CD4-positive, alpha-beta memory T cell (primary cell): ENCODE results near the gene IKZF1. TPM values are rescaled to one million over a fixed set of nuclear protein-coding genes. Genes with fewer than 3 reads are reported as not detected.

ENCODE experiments used
- CTCF ChIA-PET: fragments of 350-600 bp; sonication (Branson Sonifier 250); formaldehyde crosslinking; loops from one replicate; lab custom pipeline; 2021; ENCODE audit warnings: inconsistent platforms; ENCODE audit not compliant: partially characterized antibody; lab: Charles Lee
- POLR2A ChIA-PET: fragments of 350-600 bp; sonication (Branson Sonifier 250); formaldehyde crosslinking; loops from one replicate; lab custom pipeline; 2021; ENCODE audit not compliant: partially characterized antibody; lab: Charles Lee
- DNase-seq, 5 donors: peaks; one replicate each; pipeline versions ENCODE4 v3.0.0 to v3.0.0-alpha.2; 2020 to 2022; ENCODE audit warnings: mixed read lengths in 1 of 5
- H3K27ac ChIP-seq: one replicate; pipeline ENCODE4 v1.7.0; 2013; ENCODE audit warnings: low read depth, low read length
- H3K27me3 ChIP-seq: 2 replicates; pipeline ENCODE4 v1.7.0; 2013; ENCODE audit warnings: mild to moderate bottlenecking, low read length, moderate library complexity; ENCODE audit not compliant: insufficient read depth
- H3K36me3 ChIP-seq: 2 replicates; pipeline ENCODE4 v1.7.0; 2013; ENCODE audit warnings: mild to moderate bottlenecking, low read length, moderate library complexity; ENCODE audit not compliant: insufficient read depth
- H3K4me1 ChIP-seq: 2 replicates; pipeline ENCODE4 v1.7.0; 2013; ENCODE audit warnings: mild to moderate bottlenecking, low read length, moderate library complexity; ENCODE audit not compliant: insufficient read depth
- H3K4me3 ChIP-seq, 2 donors: one replicate each; pipeline ENCODE4 v1.7.0; 2013; ENCODE audit warnings: low read length in 2 of 2, mild to moderate bottlenecking in 1 of 2
- H3K9me3 ChIP-seq, 2 donors: one replicate each; pipeline ENCODE4 v1.7.0; 2013; ENCODE audit warnings: low read length in 2 of 2, control low read depth in 1 of 2; ENCODE audit not compliant: control insufficient read depth in 1 of 2
- H3K27ac Mint-ChIP-seq, 7 donors: one replicate each; pipeline ENCODE4 v1.8.0; 2020 to 2021; ENCODE audit warnings: mixed read lengths in 7 of 7, mild to moderate bottlenecking in 6 of 7, inconsistent platforms in 3 of 7, moderate library complexity in 3 of 7
- H3K27me3 Mint-ChIP-seq, 2 donors: one replicate each; pipeline ENCODE4 v1.8.0; 2020 to 2021; ENCODE audit warnings: mixed read lengths in 2 of 2
- H3K36me3 Mint-ChIP-seq, 2 donors: one replicate each; pipeline ENCODE4 v1.8.0; 2020 to 2021; ENCODE audit warnings: mixed read lengths in 2 of 2, inconsistent platforms in 1 of 2, mild to moderate bottlenecking in 1 of 2
- H3K4me1 Mint-ChIP-seq, 4 donors: one replicate each; pipeline ENCODE4 v1.8.0; 2020 to 2021; ENCODE audit warnings: mixed read lengths in 4 of 4, mild to moderate bottlenecking in 1 of 4
- H3K4me3 Mint-ChIP-seq, 8 donors: one replicate each; pipeline ENCODE4 v1.8.0; 2020 to 2021; ENCODE audit warnings: mixed read lengths in 8 of 8, mild to moderate bottlenecking in 7 of 8, moderate library complexity in 6 of 8, inconsistent platforms in 3 of 8
- H3K9me3 Mint-ChIP-seq, 8 donors: one replicate each; pipeline ENCODE4 v1.8.0; 2020 to 2021; ENCODE audit warnings: mixed read lengths in 8 of 8, mild to moderate bottlenecking in 5 of 8, inconsistent platforms in 3 of 8, moderate library complexity in 1 of 8
- intact Hi-C: fragments of 100-400 bp; cut with micrococcal nuclease; formaldehyde crosslinking; loops from one replicate; pipeline ENCODE4 v1.15.1; 2023
- polyA plus RNA-seq, 2 donors: library from polyadenylated mRNA; unstranded; fragments of 300-500 nt; fragmentation: Illumina TruSeq; gene quantifications; one replicate each; pipeline ENCODE4 v1.2.3, GENCODE V29; 2021
- total RNA-seq, 2 experiments: library from RNA; stranded (reverse); gene quantifications; one replicate each; pipeline ENCODE4 v1.2.3, GENCODE V29; 2021

IKZF1 gene
- total and polyA plus RNA-seq, 4 experiments from 2014 or later = 116 to 479 (median 381) TPM

DNA sequence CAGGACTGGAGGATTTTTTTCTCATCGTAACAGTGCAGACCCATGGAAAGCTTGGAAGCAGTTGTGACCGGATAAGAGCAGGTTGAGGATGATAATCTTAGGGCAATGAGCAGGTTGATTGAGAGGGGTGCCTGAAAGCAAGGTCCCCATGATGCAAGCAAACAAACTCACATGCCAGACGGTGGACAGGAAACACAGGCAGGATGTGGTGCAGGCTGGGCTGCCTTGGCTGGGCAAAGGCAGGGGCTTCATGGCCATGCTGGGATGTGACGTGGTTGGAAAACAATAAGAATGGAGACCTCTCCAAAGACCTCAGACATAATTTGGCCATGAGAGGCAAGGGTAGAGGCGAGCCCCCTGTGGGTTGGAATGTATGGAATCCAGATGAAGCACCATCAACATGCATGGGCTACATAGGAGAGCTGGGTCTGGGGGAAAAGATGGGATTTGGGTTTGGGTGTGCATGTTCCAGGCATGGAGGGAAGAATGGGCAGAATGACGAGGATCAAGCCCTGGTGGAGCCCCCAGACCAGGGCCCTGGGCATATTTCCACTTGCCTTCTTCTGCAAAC, 58.3 kb downstream of the IKZF1 start:
- intact Hi-C loops = no loop called here
- peak; percentile 53 to 81 (median 64) for DNase-seq
- Mint-ChIP-seq H3K4me3 (peak overlapping the region; percentile 37 to 89 (median 71)), H3K27me3 (no peaks in the 10 kb centered on the region), H3K9me3 (peaks cover 0 to 3% (median 0%) of the 10 kb centered on the region in 8 donors), H3K36me3 (peaks cover 77 to 88% of the 10 kb centered on the region in 2 donors), H3K4me1 (peaks cover 91 to 100% (median 95%) of the 10 kb centered on the region in 4 donors), H3K27ac (peak overlapping the region in 6 of 7 donors; percentile 98 to 100 (median 99))
- no peaks in the 10 kb centered on the region for H3K9me3 ChIP-seq
- peak overlapping the region in 1 of 2 donors; percentile 4 for H3K4me3 ChIP-seq
- peaks cover 19% of the 10 kb centered on the region for H3K36me3 ChIP-seq
- ChIA-PET CTCF (interaction anchor here (0.9 to 21.6 kb wide), 10 partner anchors 10 to 316 kb away, joined by 3 to 424 read pairs (median 4); partner anchors contain the start of gene IKZF1), POLR2A (interaction anchor here (0.6 to 40.8 kb wide), 11 partner anchors 10 to 214 kb away, joined by 3 to 2673 read pairs (median 4); partner anchors contain the start of genes FIGNL1 and IKZF1)
- H3K27ac ChIP-seq = peak overlapping the region; percentile 89
- H3K27me3 ChIP-seq = no peaks in the 10 kb centered on the region
- H3K4me1 ChIP-seq = peaks cover 100% of the 10 kb centered on the region

- Mint-ChIP-seq H3K27me3 (no peaks in the 10 kb centered on the region), H3K4me1 (peaks cover 91 to 100% (median 95%) of the 10 kb centered on the region in 4 donors), H3K9me3 (peaks cover 0 to 3% (median 0%) of the 10 kb centered on the region in 8 donors), H3K36me3 (peaks cover 77 to 88% of the 10 kb centered on the region in 2 donors), H3K27ac (peak overlapping the region in 6 of 7 donors; percentile 98 to 100 (median 99)), H3K4me3 (peak overlapping the region; percentile 37 to 89 (median 71))
- intact Hi-C loops = no loop called here
- H3K9me3 ChIP-seq = no peaks in the 10 kb centered on the region
- DNase-seq = peak; percentile 50 to 80 (median 56)
- ChIA-PET POLR2A (interaction anchor here (0.6 to 40.8 kb wide), 11 partner anchors 9 to 216 kb away, joined by 3 to 2673 read pairs (median 4); partner anchors contain the start of genes FIGNL1 and IKZF1), CTCF (interaction anchor here (1.0 to 21.6 kb wide), 10 partner anchors 9 to 315 kb away, joined by 3 to 424 read pairs (median 6); partner anchors contain the start of gene IKZF1)
- peaks cover 100% of the 10 kb centered on the region for H3K4me1 ChIP-seq
- H3K36me3 ChIP-seq = peaks cover 19% of the 10 kb centered on the region
- peak overlapping the region in 1 of 2 donors; percentile 4 for H3K4me3 ChIP-seq
- peak overlapping the region; percentile 89 for H3K27ac ChIP-seq
- no peaks in the 10 kb centered on the region for H3K27me3 ChIP-seq
Observed at GRCh38 chr7:50363327-50364060, 59.0 kb downstream of the IKZF1 start.

DNA sequence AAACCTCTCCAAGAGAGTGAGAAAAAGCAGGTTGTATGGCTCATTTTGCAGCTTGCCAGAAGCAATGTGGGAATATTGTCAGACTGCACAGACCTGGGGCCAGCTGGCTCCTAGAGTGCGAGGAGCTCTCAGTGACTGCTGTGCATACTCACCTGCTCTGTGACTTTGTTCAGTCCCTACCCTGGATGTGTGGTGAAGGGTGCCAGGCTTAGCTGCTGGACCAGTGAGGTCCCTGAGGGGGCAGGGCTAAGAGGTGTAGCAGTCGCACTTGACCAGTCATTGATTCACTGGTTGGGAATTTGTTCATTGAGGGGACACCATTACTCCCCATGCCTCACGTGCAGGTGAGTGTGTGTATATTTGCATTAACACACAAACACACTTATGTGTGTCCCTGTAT, 60.1 kb downstream of the IKZF1 start:
- H3K27ac ChIP-seq = peak overlapping the region; percentile 48
- peaks cover 19% of the 10 kb centered on the region for H3K36me3 ChIP-seq
- H3K4me3 ChIP-seq = no peak overlapping the region
- Mint-ChIP-seq H3K4me1 (peaks cover 90 to 100% (median 95%) of the 10 kb centered on the region in 4 donors), H3K27ac (peak overlapping the region in 6 of 7 donors; percentile 98 to 100 (median 99)), H3K27me3 (no peaks in the 10 kb centered on the region), H3K4me3 (peak overlapping the region in 7 of 8 donors; percentile 1 to 78 (median 29)), H3K36me3 (peaks cover 72 to 88% of the 10 kb centered on the region in 2 donors), H3K9me3 (peaks cover 0 to 3% (median 0%) of the 10 kb centered on the region in 8 donors)
- intact Hi-C loops = no loop called here
- no peaks in the 10 kb centered on the region for H3K27me3 ChIP-seq
- DNase-seq = no peak
- ChIA-PET CTCF (interaction anchor here (1.0 to 21.6 kb wide), 10 partner anchors 12 to 157 kb away, joined by 3 to 424 read pairs (median 6); partner anchors contain the start of gene IKZF1), POLR2A (interaction anchor here (0.8 to 40.8 kb wide), 11 partner anchors 8 to 217 kb away, joined by 3 to 2673 read pairs (median 6); partner anchors contain the start of gene IKZF1)
- no peaks in the 10 kb centered on the region for H3K9me3 ChIP-seq
- H3K4me1 ChIP-seq = peaks cover 100% of the 10 kb centered on the region

- H3K36me3 ChIP-seq = peaks cover 31% of the 10 kb centered on the region
- Mint-ChIP-seq H3K27me3 (no peaks in the 10 kb centered on the region), H3K4me1 (peaks cover 82 to 97% (median 91%) of the 10 kb centered on the region in 4 donors), H3K9me3 (peaks cover 0 to 3% (median 0%) of the 10 kb centered on the region in 8 donors), H3K36me3 (peaks cover 72 to 87% of the 10 kb centered on the region in 2 donors), H3K4me3 (peak overlapping the region in 6 of 8 donors; percentile 59 to 84 (median 74)), H3K27ac (peak overlapping the region in 6 of 7 donors; percentile 76 to 98 (median 92))
- H3K9me3 ChIP-seq = no peaks in the 10 kb centered on the region
- intact Hi-C loops = no loop called here
- H3K27me3 ChIP-seq = no peaks in the 10 kb centered on the region
- ChIA-PET POLR2A (interaction anchor here (0.6 to 40.8 kb wide), 13 partner anchors 8 to 202 kb away, joined by 3 to 2673 read pairs (median 20); partner anchors contain the start of gene IKZF1), CTCF (interaction anchor here (0.7 to 21.6 kb wide), 16 partner anchors 7 to 223 kb away, joined by 3 to 424 read pairs (median 22); partner anchors contain the start of gene IKZF1)
- peak in 1 of 5 donors; percentile 59 for DNase-seq
- H3K27ac ChIP-seq = peak overlapping the region; percentile 57
- H3K4me1 ChIP-seq = peaks cover 100% of the 10 kb centered on the region
- H3K4me3 ChIP-seq = no peak overlapping the region
Observed at GRCh38 chr7:50366311-50366710, 61.8 kb downstream of the IKZF1 start.

- Mint-ChIP-seq H3K27me3 (no peaks in the 10 kb centered on the region), H3K9me3 (peaks cover 0 to 3% (median 0%) of the 10 kb centered on the region in 8 donors), H3K4me3 (peak overlapping the region; percentile 10 to 84 (median 70)), H3K4me1 (peaks cover 82 to 97% (median 92%) of the 10 kb centered on the region in 4 donors), H3K36me3 (peaks cover 74 to 90% of the 10 kb centered on the region in 2 donors), H3K27ac (peak overlapping the region in 6 of 7 donors; percentile 76 to 98 (median 92))
- peak in 4 of 5 donors; percentile 34 to 79 (median 46) for DNase-seq
- intact Hi-C loops = loop anchor here (1.0 kb wide), 1 partner anchor 100 kb away; no protein-coding TSS in a partner anchor
- Histone ChIP-seq H3K36me3 (peaks cover 38% of the 10 kb centered on the region), H3K4me3 (peak overlapping the region in 1 of 2 donors; percentile 12), H3K27me3 (no peaks in the 10 kb centered on the region), H3K9me3 (no peaks in the 10 kb centered on the region), H3K27ac (peak overlapping the region; percentile 57), H3K4me1 (peaks cover 100% of the 10 kb centered on the region)
- CTCF ChIA-PET = interaction anchor here (0.9 to 21.6 kb wide), 22 partner anchors 8 to 224 kb away, joined by 3 to 424 read pairs (median 13); partner anchors contain the start of gene IKZF1
- POLR2A ChIA-PET = interaction anchor here (0.6 to 40.8 kb wide), 17 partner anchors 8 to 219 kb away, joined by 3 to 2673 read pairs (median 10); partner anchors contain the start of gene IKZF1
Observed at GRCh38 chr7:50367100-50367499, 62.6 kb downstream of the IKZF1 start.

- no peak for DNase-seq
- peak overlapping the region in 6 of 7 donors; percentile 76 to 98 (median 92) for H3K27ac Mint-ChIP-seq
Observed at GRCh38 chr7:50367570-50367969, 63.1 kb downstream of the IKZF1 start.

More at GRCh38 chr7:50367570-50367969, 63.1 kb downstream of the IKZF1 start:
- Histone ChIP-seq H3K4me1 (peaks cover 100% of the 10 kb centered on the region), H3K9me3 (no peaks in the 10 kb centered on the region), H3K36me3 (peaks cover 43% of the 10 kb centered on the region), H3K4me3 (peak overlapping the region in 1 of 2 donors; percentile 12), H3K27ac (peak overlapping the region; percentile 57), H3K27me3 (no peaks in the 10 kb centered on the region)
- Mint-ChIP-seq H3K27me3 (no peaks in the 10 kb centered on the region), H3K36me3 (peaks cover 74 to 90% of the 10 kb centered on the region in 2 donors), H3K9me3 (peaks cover 0 to 3% (median 0%) of the 10 kb centered on the region in 8 donors), H3K4me3 (peak overlapping the region; percentile 52 to 84 (median 70)), H3K4me1 (peaks cover 82 to 97% (median 92%) of the 10 kb centered on the region in 4 donors)
- POLR2A ChIA-PET = interaction anchor here (0.8 to 40.8 kb wide), 17 partner anchors 9 to 219 kb away, joined by 3 to 2673 read pairs (median 10); partner anchors contain the start of gene IKZF1
- CTCF ChIA-PET = interaction anchor here (0.9 to 21.6 kb wide), 24 partner anchors 8 to 275 kb away, joined by 3 to 424 read pairs (median 10); partner anchors contain the start of gene IKZF1
- intact Hi-C loops = loop anchor here (1.0 kb wide), 1 partner anchor 100 kb away; no protein-coding TSS in a partner anchor
